IMR-90 (cell line): ENCODE data around the gene DPP6.

Source experiments
- CHD1 ChIP-seq: IDR thresholded peaks from 2 replicates; pipeline ENCODE4 v1.6.1; 2012; ENCODE audit warnings: low read depth, low read length, improper control_type of control experiment
- POLR2A ChIP-seq: IDR thresholded peaks from 2 replicates; pipeline ENCODE4 v1.6.1; 2012; ENCODE audit warnings: mild to moderate bottlenecking, low read depth, low read length
- SMC3 ChIP-seq: fragments of 150-350 bp; IDR thresholded peaks from 2 replicates; pipeline ENCODE4 v1.6.1; 2016; ENCODE audit warnings: low read depth, mild to moderate bottlenecking, antibody characterized with exemption, low read length, moderate library complexity

DNA sequence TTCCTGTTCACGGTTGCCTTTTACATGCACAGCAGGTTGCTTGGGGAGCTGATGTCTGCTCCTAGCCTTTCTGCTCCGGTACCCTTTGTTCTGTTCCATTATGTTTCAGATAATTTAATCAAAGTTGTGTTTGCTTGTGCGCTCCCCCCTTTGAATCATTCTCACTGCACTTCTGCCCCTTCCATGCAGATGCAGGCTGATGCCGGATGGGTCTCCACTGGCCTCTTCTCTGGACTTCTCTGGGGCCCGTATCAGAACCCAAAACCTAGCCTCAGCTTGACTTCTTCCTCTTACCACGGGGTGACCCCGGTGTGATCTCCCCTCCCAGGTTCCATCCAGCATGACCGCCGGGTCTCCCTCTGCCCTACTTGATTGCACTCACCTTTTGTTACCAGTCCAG is 272.0 kb downstream of the DPP6 start:
- TF ChIP-seq SMC3 (no peak), CHD1 (no peak), POLR2A (no peak)
